Breast epithelium (tissue), 3 donors: ENCODE measurements around the gene HRH1.

ENCODE experiments used
- CTCF ChIP-seq, 3 donors: fragments of 450-650 bp; IDR thresholded peaks; one replicate each; pipeline ENCODE4 v1.5.1; 2016 to 2017; ENCODE audit warnings: antibody characterized with exemption in 3 of 3, mild to moderate bottlenecking in 3 of 3, moderate library complexity in 3 of 3
- POLR2AphosphoS5 ChIP-seq, 3 donors: sonication (generic); formaldehyde crosslinking; IDR thresholded peaks; one replicate each; pipeline ENCODE4 v1.6.1; 2017; ENCODE audit warnings: antibody characterized with exemption in 3 of 3

- no peak for TF ChIP-seq CTCF (IDR thresholded peaks at IDR 0.05)
- peak; percentile 60 to 82 (median 73) for TF ChIP-seq POLR2AphosphoS5 (IDR thresholded peaks at IDR 0.05)
Observed at GRCh38 chr3:11185564-11186317, 31.4 kb downstream of the HRH1 start.
